AG04449 (cell line): Measurements from ENCODE around the gene ILF2.

Experiments
- CTCF ChIA-PET: fragments of 350-600 bp; formaldehyde crosslinking; extraction: SDS; loops from one replicate; lab custom pipeline; 2021; ENCODE audit warnings: antibody characterized with exemption; lab: Yijun Ruan, JAX
- POLR2A ChIA-PET: fragments of 400-600, 350-600 bp; formaldehyde crosslinking; extraction: SDS; loops from one replicate; lab custom pipeline; 2020; ENCODE audit warnings: antibody characterized with exemption, inconsistent platforms; lab: Yijun Ruan, JAX
- DNase-seq: peaks from one replicate; pipeline ENCODE4 v3.0.0-alpha.2; 2010; ENCODE audit warnings: low read depth, low spot score
- H3K4me3 ChIP-seq: 2 replicates; pipeline ENCODE4 v1.5.1; 2011; ENCODE audit warnings: low read depth, mild to moderate bottlenecking, control low read depth, low read length
- TF ChIP-seq, protein P1 (sequence below): IDR thresholded peaks from one replicate; pipeline ENCODE4 v1.5.1; 2011; ENCODE audit warnings: mild to moderate bottlenecking, moderate library complexity, low read length, control low read depth, inconsistent platforms; ENCODE audit not compliant: insufficient read depth; ENCODE audit errors: missing control alignments

The ILF2 gene

DNA sequence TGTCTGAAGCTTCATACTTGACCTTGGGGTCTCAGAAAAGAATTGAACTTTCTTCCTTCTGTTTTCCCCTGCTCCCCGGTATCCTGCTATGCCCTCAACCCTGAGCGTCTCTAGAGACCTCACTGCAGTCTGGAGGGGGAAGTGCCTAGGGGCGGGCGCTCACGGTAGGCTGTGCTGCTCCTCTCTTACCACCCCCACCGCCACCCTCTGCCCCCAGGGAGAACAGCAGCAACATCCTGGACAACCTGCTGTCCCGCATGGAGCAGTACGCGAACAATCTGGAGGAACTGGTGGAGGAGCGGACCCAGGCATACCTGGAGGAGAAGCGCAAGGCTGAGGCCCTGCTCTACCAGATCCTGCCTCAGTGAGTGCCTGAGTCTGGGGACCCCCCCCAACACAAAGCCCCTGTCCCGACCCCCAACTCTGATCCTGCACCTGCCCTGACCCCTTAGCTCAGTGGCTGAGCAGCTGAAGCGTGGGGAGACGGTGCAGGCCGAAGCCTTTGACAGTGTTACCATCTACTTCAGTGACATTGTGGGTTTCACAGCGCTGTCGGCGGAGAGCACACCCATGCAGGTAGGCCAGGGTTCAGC, 18.0 kb upstream of the ILF2 start:
- no peak overlapping the region for H3K4me3 ChIP-seq
- CTCF ChIA-PET: interaction anchor here (0.7 to 1.3 kb wide), 2 partner anchors 11 to 16 kb away, joined by 3 to 6 read pairs; no protein-coding TSS in a partner anchor
- no peak for DNase-seq
- TF ChIP-seq, protein P1, sequence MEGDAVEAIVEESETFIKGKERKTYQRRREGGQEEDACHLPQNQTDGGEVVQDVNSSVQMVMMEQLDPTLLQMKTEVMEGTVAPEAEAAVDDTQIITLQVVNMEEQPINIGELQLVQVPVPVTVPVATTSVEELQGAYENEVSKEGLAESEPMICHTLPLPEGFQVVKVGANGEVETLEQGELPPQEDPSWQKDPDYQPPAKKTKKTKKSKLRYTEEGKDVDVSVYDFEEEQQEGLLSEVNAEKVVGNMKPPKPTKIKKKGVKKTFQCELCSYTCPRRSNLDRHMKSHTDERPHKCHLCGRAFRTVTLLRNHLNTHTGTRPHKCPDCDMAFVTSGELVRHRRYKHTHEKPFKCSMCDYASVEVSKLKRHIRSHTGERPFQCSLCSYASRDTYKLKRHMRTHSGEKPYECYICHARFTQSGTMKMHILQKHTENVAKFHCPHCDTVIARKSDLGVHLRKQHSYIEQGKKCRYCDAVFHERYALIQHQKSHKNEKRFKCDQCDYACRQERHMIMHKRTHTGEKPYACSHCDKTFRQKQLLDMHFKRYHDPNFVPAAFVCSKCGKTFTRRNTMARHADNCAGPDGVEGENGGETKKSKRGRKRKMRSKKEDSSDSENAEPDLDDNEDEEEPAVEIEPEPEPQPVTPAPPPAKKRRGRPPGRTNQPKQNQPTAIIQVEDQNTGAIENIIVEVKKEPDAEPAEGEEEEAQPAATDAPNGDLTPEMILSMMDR: no peak
- POLR2A ChIA-PET: no interaction called here

DNA sequence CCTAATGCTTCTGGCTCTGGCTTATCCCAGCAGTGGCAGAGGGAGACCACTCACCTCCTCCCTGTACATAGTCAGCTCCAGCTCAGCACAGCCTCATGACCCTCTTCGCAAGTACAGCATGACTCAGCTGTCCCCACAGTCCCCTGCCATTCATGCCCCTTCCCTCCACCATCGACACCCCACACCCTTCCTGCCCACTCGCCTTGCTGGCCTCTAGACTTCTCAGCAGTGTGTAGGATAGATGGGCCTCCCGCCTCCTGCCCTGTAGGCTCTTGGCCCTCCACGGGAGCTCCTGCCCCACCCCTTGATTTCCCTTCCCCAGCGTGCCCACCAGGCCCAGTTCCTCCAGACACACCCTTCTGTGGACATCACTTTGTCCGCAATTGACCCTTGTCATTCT, 17.5 kb upstream of the ILF2 start:
- no peak overlapping the region for H3K4me3 ChIP-seq
- ChIA-PET POLR2A (no interaction called here), CTCF (interaction anchor here (0.7 to 1.3 kb wide), 2 partner anchors 11 to 16 kb away, joined by 3 to 6 read pairs; no protein-coding TSS in a partner anchor)
- TF ChIP-seq, protein P1: no peak
- no peak for DNase-seq

DNA sequence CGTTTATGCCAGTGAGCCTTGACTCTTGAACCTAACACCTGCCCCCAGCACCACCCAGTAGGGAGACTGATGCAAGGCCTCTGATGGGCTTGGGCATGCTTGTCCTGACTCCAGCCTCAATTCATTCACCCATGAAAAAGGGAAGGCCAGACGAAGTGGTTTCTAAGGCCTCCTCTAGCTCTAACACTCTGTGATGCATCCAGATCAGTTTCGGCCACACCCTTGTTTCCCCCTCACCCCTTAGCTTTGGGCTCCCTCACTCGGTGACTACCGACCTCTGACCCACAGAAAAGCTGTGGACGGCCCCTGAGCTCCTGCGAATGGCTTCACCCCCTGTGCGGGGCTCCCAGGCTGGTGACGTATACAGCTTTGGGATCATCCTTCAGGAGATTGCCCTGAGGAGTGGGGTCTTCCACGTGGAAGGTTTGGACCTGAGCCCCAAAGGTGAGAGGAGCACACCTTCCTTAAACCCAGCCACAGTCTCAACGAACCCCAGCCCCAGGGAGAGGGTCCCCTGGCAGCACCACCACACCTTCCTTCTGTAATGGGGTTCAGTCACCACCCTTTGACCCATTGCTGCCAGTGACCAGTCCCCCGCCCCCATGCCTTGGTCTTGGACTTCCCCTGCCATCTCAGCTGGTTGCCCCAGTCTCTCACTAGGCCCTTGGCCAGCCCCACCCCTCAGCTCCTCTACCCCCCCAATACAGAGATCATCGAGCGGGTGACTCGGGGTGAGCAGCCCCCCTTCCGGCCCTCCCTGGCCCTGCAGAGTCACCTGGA, 16.7 kb upstream of the ILF2 start:
- no peak for DNase-seq
- no peak overlapping the region for H3K4me3 ChIP-seq
- ChIA-PET CTCF (interaction anchor here (0.5 to 1.3 kb wide), 2 partner anchors 10 to 216 kb away, joined by 3 to 6 read pairs; no protein-coding TSS in a partner anchor), POLR2A (no interaction called here)
- TF ChIP-seq, protein P1: no peak

DNA sequence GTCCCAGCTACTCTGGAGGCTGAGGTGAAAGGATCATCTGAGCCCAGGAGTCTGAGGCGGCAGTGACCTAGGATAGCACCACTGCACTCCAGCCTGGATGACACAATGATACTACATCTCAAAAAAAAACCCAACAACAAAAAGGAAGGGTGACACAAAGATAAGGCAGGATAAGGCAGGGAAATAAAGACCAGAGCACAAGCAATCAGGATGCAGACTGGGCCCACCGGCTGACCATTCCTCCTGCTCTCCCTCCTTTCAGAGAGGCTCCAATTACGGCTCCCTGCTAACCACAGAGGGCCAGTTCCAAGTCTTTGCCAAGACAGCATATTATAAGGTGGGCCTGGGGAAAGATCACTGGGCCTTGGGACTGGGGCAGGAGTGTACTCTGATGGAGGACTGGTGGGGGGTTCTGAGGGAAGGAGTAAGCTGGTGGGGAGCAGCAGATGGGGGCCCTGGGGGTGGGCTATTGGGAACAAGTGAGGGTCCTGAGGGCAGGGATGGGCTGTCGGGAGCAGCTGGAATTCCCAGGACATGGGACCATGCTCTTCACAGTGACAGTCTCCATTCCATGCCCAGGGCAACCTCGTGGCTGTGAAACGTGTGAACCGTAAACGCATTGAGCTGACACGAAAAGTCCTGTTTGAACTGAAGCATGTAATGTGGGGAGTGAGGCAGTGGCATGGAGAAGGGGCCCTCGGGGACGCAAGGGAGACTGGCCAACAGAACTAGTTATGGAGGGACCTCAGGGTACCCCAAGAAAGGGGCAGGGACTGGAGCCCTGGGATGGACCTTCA, 14.9 kb upstream of the ILF2 start:
- CTCF ChIA-PET: interaction anchor here (2.5 kb wide), 1 partner anchor 9 kb away, joined by 6 read pairs; no protein-coding TSS in a partner anchor
- POLR2A ChIA-PET: interaction anchor here (0.6 kb wide), 1 partner anchor 384 kb away, joined by 3 read pairs; no protein-coding TSS in a partner anchor
- DNase-seq: no peak
- TF ChIP-seq, protein P1: no peak
- H3K4me3 ChIP-seq: no peak overlapping the region

DNA sequence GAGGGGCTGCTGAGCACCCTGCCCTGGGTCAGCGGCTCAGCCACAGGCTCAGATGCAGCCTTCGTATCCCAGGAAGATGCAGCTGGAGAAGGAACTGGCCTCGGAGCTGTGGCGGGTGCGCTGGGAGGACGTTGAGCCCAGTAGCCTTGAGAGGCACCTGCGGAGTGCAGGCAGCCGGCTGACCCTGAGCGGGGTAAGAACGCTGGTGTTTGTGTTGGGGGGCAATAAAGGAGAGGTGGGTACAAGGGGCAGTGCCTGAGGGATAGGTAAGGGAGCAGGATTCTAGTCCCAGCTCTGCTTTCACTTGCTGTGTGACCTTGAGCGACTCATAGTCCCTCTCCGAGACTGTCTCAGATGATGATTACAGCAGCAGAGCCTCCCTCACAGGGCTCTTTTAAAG, 14.1 kb upstream of the ILF2 start:
- DNase-seq: no peak
- H3K4me3 ChIP-seq: no peak overlapping the region
- TF ChIP-seq, protein P1: no peak
- ChIA-PET CTCF (interaction anchor here (1.8 to 2.5 kb wide), 2 partner anchors 8 to 9 kb away, joined by 4 to 6 read pairs; no protein-coding TSS in a partner anchor), POLR2A (interaction anchor here (0.6 kb wide), 1 partner anchor 31 kb away, joined by 3 read pairs; no protein-coding TSS in a partner anchor)
